Measurements from ENCODE around the gene SYCE3. TPM values are rescaled to one million over a fixed set of nuclear protein-coding genes. Genes with fewer than 3 reads are reported as not detected.

Gene SYCE3
- total RNA-seq, 1 donor from 2014 or later = not detected

DNA sequence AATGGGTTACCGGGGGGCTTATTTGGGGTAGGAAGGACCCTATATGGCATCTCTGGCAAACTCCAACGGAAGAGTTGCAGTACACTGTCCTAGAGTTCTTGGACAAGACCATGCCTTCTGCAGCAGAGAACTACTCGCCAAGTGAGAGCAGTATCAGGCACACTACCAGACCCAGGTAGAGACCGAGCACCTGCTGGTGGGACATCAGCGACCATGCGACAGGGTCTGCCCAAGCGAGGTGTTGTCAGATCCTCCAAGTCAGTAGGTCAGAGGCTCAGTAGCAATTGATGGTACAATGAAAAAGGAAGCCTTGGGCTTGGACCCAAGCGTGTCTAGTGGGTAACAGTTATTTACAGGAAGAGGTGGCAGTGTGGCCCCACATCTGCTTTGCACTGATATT, 23.1 kb upstream of the SYCE3 start:
- no peak overlapping the region for H3K27ac Mint-ChIP-seq
- H3K27me3 Mint-ChIP-seq = no peaks in the 10 kb centered on the region
- TF ChIP-seq, protein P1, sequence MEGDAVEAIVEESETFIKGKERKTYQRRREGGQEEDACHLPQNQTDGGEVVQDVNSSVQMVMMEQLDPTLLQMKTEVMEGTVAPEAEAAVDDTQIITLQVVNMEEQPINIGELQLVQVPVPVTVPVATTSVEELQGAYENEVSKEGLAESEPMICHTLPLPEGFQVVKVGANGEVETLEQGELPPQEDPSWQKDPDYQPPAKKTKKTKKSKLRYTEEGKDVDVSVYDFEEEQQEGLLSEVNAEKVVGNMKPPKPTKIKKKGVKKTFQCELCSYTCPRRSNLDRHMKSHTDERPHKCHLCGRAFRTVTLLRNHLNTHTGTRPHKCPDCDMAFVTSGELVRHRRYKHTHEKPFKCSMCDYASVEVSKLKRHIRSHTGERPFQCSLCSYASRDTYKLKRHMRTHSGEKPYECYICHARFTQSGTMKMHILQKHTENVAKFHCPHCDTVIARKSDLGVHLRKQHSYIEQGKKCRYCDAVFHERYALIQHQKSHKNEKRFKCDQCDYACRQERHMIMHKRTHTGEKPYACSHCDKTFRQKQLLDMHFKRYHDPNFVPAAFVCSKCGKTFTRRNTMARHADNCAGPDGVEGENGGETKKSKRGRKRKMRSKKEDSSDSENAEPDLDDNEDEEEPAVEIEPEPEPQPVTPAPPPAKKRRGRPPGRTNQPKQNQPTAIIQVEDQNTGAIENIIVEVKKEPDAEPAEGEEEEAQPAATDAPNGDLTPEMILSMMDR (conservative IDR thresholded peaks at IDR 0.05) = no peak
- no peak overlapping the region for H3K4me3 Mint-ChIP-seq
- DNase-seq (ENCODE audit: extremely low spot score, unreplicated experiment) = no peak
- H3K36me3 Mint-ChIP-seq = no peaks in the 10 kb centered on the region
- H3K4me1 Mint-ChIP-seq (ENCODE audit: unreplicated experiment) = peaks cover 6% of the 10 kb centered on the region
- no peaks in the 10 kb centered on the region for H3K9me3 Mint-ChIP-seq

DNA sequence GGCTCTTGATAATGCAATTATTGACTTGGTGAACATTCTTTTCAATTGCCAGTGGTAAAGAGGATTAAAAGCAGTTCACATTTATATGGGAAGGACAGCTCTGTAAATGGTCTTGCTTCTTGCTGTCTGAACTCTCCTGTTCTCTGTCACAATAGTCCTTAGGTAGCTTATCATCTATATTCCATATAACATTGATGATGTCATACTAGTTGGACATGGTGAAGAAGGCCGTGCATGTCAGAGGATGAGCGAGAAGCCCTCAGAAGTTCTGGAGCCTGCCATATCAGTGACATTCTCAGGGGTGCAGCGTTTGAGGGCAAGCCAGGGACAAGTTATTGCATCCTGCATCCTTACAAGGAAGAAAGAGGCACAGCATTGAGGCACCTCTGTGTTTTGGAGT, 22.5 kb upstream of the SYCE3 start:
- Mint-ChIP-seq H3K4me3 (peak overlapping the region; percentile 37), H3K36me3 (no peaks in the 10 kb centered on the region), H3K27me3 (no peaks in the 10 kb centered on the region)

DNA sequence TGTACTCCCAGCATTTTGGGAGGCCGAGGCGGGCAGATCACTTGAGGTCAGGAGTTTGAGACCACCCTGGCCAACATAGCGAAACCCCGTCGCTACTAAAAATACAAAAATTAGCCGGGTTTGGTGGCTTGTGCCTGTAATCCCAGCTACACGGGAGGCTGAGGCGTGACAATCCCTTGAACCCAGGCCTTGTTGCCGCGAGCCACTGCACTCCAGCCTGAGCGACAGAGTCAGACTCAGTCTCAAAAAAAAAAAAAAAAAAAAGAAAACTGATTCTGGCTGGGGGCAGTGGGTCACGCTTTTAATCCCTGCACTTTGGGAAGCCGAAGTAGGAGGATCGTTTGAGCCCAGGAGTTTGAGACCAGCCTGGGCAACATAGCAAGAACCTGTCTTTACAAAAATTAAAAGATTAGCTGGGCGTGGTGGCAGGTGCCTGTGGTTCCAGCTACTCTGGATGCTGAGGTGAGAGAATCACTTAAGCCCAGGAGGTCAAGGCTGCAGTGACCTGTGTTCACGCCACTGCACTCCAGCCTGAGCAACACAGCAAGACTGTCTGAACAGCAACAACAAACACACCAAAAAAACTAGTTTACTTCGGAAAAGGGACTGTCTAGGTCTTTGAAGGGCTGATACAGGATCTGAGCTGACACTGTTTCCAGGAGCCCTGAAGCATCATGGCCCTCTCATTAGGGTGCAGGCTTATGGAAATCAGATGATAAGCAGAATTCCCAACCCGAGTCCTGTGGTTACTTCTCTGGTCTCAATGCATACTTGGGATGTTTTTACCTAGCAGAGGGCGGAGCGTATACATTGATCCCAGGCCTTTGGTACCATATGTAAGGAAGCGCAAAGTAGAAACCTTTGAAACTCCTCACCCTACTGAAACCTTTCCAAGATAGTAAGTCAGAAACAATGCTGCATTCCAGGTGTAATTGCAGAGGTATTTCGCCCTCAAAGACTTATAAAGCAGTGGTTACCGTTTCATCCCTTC, 21.7 kb upstream of the SYCE3 start:
- peaks cover 6% of the 10 kb centered on the region for H3K4me1 Mint-ChIP-seq (ENCODE audit: unreplicated experiment)
- no peaks in the 10 kb centered on the region for H3K27me3 Mint-ChIP-seq
- TF ChIP-seq, protein P1 (conservative IDR thresholded peaks at IDR 0.05) = no peak
- peaks cover 3% of the 10 kb centered on the region for H3K36me3 Mint-ChIP-seq
- H3K4me3 Mint-ChIP-seq = peak overlapping the region; percentile 91
- H3K27ac Mint-ChIP-seq = no peak overlapping the region
- H3K9me3 Mint-ChIP-seq = no peaks in the 10 kb centered on the region
- no peak for DNase-seq (ENCODE audit: extremely low spot score, unreplicated experiment)

More for the DNA sequence above, 22.5 kb upstream of the SYCE3 start:
- H3K9me3 Mint-ChIP-seq = no peaks in the 10 kb centered on the region
- DNase-seq (ENCODE audit: extremely low spot score, unreplicated experiment) = no peak
- TF ChIP-seq, protein P1 (conservative IDR thresholded peaks at IDR 0.05) = no peak
- peaks cover 6% of the 10 kb centered on the region for H3K4me1 Mint-ChIP-seq (ENCODE audit: unreplicated experiment)
- H3K27ac Mint-ChIP-seq = no peak overlapping the region

DNA sequence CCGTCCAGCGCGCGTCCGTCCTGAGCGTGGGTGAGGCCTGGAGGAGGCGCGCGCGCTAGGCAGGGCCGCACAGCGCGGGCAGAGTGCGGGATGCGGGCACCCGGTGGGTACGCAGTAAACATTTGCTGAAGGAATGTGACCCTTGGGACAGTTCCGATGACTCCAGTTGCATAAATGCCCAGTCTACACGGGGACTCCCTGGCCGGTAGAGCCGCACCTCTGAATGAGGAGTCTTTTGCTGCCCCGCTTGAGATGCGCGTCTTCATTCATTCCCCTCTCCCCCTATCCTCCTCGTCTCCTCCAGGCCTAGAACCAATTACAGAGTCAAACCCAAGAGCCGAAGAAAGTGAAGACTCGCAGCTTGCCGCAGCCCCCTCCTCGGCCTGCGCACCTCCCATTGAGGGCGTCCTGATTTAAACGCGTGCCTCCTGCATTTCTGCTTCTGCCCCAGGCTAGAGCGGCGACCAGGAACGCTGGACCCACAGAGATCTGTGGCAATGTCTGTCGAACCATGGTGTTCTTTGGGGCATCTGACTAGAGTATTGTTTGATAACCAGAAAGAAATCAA, 20.7 kb upstream of the SYCE3 start:
- Mint-ChIP-seq H3K4me1 (ENCODE audit: unreplicated experiment) (peaks cover 6% of the 10 kb centered on the region), H3K4me3 (peak overlapping the region; percentile 91), H3K9me3 (no peaks in the 10 kb centered on the region), H3K27me3 (no peaks in the 10 kb centered on the region), H3K36me3 (peaks cover 3% of the 10 kb centered on the region), H3K27ac (peak overlapping the region; percentile 75)
- TF ChIP-seq, protein P1 (conservative IDR thresholded peaks at IDR 0.05) = no peak
- DNase-seq (ENCODE audit: extremely low spot score, unreplicated experiment) = no peak

DNA sequence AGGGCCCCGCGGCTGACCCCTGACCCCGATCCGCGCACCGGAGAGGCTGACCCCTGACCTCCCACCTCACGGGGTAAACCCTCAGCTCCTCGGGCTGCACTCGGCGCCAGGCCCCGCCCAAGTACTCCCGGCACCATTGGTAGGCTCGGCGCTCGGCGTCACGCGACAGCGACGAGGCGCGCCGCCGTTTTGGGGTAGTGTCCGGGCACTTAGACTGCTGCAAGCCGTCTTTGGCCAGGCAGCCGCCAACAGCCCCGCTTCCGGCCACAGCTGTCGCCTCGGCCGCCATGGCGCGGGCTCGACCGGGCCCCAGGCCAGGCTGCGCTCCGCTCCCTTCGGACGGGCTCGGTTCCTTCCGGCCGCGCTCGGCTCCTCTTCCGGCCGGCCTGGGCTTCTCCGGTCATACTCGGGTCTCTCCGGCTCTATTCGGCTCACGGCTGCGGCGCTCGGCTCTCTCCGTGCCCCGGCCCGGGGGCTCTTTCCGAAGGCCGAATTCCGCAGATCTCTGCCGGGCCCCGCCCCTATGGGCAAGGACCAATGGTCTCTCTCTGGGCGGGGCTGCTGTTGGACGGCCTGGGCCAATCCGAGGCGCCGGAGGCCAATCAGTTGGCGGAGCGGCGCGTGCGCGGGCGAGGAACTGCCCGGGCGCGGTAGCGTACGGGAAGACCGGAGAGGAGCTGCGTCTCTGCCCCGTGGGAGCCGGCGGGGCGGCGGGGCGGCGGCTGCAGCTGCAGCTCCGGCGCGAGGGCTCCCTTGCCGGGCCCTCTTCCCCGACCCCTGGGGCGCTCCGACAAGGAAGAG, 20.0 kb upstream of the SYCE3 start, which contains the start of gene CHKB:
Gene CHKB (minus strand): TSS at position 357 of the 801 bp plus-strand sequence. CDS start 68 bp downstream, at position 289.
- Mint-ChIP-seq H3K36me3 (peaks cover 3% of the 10 kb centered on the region), H3K27me3 (no peaks in the 10 kb centered on the region), H3K9me3 (no peaks in the 10 kb centered on the region), H3K4me1 (ENCODE audit: unreplicated experiment) (peaks cover 6% of the 10 kb centered on the region), H3K27ac (peak within 1 kb of the TSS; percentile 93), H3K4me3 (peak within 1 kb of the TSS; percentile 91)
- TF ChIP-seq, protein P1 (conservative IDR thresholded peaks at IDR 0.05) = no peak
- DNase-seq (ENCODE audit: extremely low spot score, unreplicated experiment) = peak; percentile 99

All from type B pancreatic cell (in vitro differentiated cells).